Activated T-helper 1 cell treated with anti-CD3 and anti-CD28 coated beads, Interleukin-2, amount 50 U/mL, for 16 hours (primary cell): Measurements from ENCODE around the gene AGPS.
"Not testable (repeated sequence)": the region's sequence is repeated elsewhere in the genome, so short reads cannot be mapped to it uniquely, and the experiment has no call there.

Source experiments
- DNase-seq, 2 donors: peaks; one replicate each; pipeline ENCODE4 v3.0.0-alpha.2; 2020; ENCODE audit warnings: low read depth in 1 of 2, low spot score in 1 of 2

AGPS gene

GRCh38 chr2:177413703-177414102, 21.1 kb downstream of the AGPS start:
- no peak for DNase-seq

- DNase-seq = no peak
These were observed 26.7 kb downstream of the AGPS start for GRCh38 chr2:177419274-177419673.

- no peak for DNase-seq
These were observed 29.7 kb downstream of the AGPS start for GRCh38 chr2:177422271-177422670.

GRCh38 chr2:177424120-177424519, 31.5 kb downstream of the AGPS start:
- DNase-seq = not testable (repeated sequence)

GRCh38 chr2:177424620-177425019, 32.0 kb downstream of the AGPS start:
- DNase-seq = not testable (repeated sequence)

- DNase-seq = no peak
These were observed 34.7 kb downstream of the AGPS start for GRCh38 chr2:177427316-177427715.

GRCh38 chr2:177427936-177428335, 35.4 kb downstream of the AGPS start:
- DNase-seq = not testable (repeated sequence)

- no peak for DNase-seq
These were observed 37.2 kb downstream of the AGPS start for GRCh38 chr2:177429688-177430325.

- no peak for DNase-seq
These were observed 37.8 kb downstream of the AGPS start for GRCh38 chr2:177430411-177430810.

GRCh38 chr2:177431111-177431725, 38.6 kb downstream of the AGPS start:
- DNase-seq = not testable (repeated sequence)

- no peak for DNase-seq
These were observed 40.1 kb downstream of the AGPS start for GRCh38 chr2:177432703-177433102.

GRCh38 chr2:177433402-177433801, 40.8 kb downstream of the AGPS start:
- no peak for DNase-seq

- DNase-seq = no peak
These were observed 41.9 kb downstream of the AGPS start for GRCh38 chr2:177434475-177434874.

- no peak for DNase-seq
These were observed 52.6 kb downstream of the AGPS start for GRCh38 chr2:177445200-177445599.

GRCh38 chr2:177448031-177448430, 55.5 kb downstream of the AGPS start:
- DNase-seq = no peak

- DNase-seq = no peak
These were observed 56.6 kb downstream of the AGPS start for GRCh38 chr2:177449159-177449558.

- DNase-seq = no peak
These were observed 62.6 kb downstream of the AGPS start for GRCh38 chr2:177455187-177455586.

GRCh38 chr2:177459756-177460155, 67.2 kb downstream of the AGPS start:
- DNase-seq = not testable (repeated sequence)

- DNase-seq = no peak
These were observed 68.5 kb downstream of the AGPS start for GRCh38 chr2:177460973-177461585.

- DNase-seq = no peak
These were observed 72.0 kb downstream of the AGPS start for GRCh38 chr2:177464549-177464948.

- no peak for DNase-seq
These were observed 73.0 kb downstream of the AGPS start for GRCh38 chr2:177465400-177466138.
